ENCODE results near the gene FRMD3.

DNA sequence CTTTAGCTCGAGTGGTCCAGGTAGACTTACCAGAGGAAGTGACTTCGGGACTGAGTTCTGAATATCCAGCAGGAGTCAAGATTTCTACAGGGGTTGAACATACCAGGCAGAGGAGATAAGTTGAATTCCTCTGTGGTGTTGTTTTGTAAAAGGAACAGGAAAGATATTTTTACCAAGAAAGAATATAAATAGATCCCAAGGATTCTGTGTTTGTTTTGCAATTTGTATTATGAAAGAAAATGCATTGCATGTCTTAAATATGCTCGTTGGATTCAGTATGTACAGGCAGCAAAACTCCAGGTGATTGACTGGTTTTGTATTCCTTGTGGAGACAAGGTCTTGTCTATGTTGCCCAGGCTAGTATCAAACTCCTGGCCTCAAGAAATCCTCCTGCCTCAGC, 197.8 kb downstream of the FRMD3 start:
- TF ChIP-seq SP1 (IDR thresholded peaks at IDR 0.05), result no peak
- no peak for TF ChIP-seq FOXA1 (IDR thresholded peaks at IDR 0.05)
- TF ChIP-seq L3MBTL2 (conservative IDR thresholded peaks at IDR 0.05), result no peak
- TF ChIP-seq ZNF384 (IDR thresholded peaks at IDR 0.05), result no peak
- no peak for TF ChIP-seq HDGF (IDR thresholded peaks at IDR 0.05; ENCODE audit: borderline replicate concordance)
- TF ChIP-seq FOXM1 (IDR thresholded peaks at IDR 0.05; ENCODE audit: borderline replicate concordance), result no peak
- TF ChIP-seq BHLHE40 (IDR thresholded peaks at IDR 0.05; ENCODE audit: borderline replicate concordance), result no peak
- no peak for TF ChIP-seq ELF4 (IDR thresholded peaks at IDR 0.05)
- no peak for TF ChIP-seq FOXK2 (IDR thresholded peaks at IDR 0.05)
- TF ChIP-seq LEF1 (IDR thresholded peaks at IDR 0.05; ENCODE audit: borderline replicate concordance), result no peak
- no peak for TF ChIP-seq NFRKB (IDR thresholded peaks at IDR 0.05)
- no peak for TF ChIP-seq SUZ12 (IDR thresholded peaks at IDR 0.05)
- no peak for TF ChIP-seq CTBP1 (IDR thresholded peaks at IDR 0.05; ENCODE audit: borderline replicate concordance)
- no peak for TF ChIP-seq TARDBP (IDR thresholded peaks at IDR 0.05)

Measured in HEK293T (cell line).